HK-2 (cell line): ENCODE data around the gene RP2.

Experiments used
- DNase-seq: peaks from one replicate; pipeline ENCODE4 v3.0.0-alpha.2; 2018; ENCODE audit not compliant: unreplicated experiment

The RP2 gene

GRCh38 chrX:46841346-46841745, 4.5 kb downstream of the RP2 start:
- DNase-seq: no peak

GRCh38 chrX:46844913-46845312, 8.1 kb downstream of the RP2 start:
- DNase-seq: no peak

GRCh38 chrX:46849933-46850332, 13.1 kb downstream of the RP2 start:
- no peak for DNase-seq

- DNase-seq: no peak
Measured at GRCh38 chrX:46850771-46851170, 13.9 kb downstream of the RP2 start.

- DNase-seq: no peak
Measured at GRCh38 chrX:46856483-46856882, 19.6 kb downstream of the RP2 start.

- no peak for DNase-seq
Measured at GRCh38 chrX:46860557-46860956, 23.7 kb downstream of the RP2 start.

- DNase-seq: no peak
Measured at GRCh38 chrX:46863072-46863471, 26.2 kb downstream of the RP2 start.

- DNase-seq: no peak
Measured at GRCh38 chrX:46864606-46865005, 27.8 kb downstream of the RP2 start.

GRCh38 chrX:46865281-46865680, 28.4 kb downstream of the RP2 start:
- no peak for DNase-seq

- DNase-seq: no peak
Measured at GRCh38 chrX:46866726-46867125, 29.9 kb downstream of the RP2 start.

GRCh38 chrX:46873746-46874145, 36.9 kb downstream of the RP2 start:
- DNase-seq: no peak

GRCh38 chrX:46876901-46877300, 40.1 kb downstream of the RP2 start:
- DNase-seq: no peak

GRCh38 chrX:46882266-46882665, 45.4 kb downstream of the RP2 start:
- DNase-seq: no peak

- DNase-seq: no peak
Measured at GRCh38 chrX:46884799-46885198, 48.0 kb downstream of the RP2 start.

GRCh38 chrX:46898207-46898606, 61.4 kb downstream of the RP2 start:
- DNase-seq: no peak

- peak; percentile 74 for DNase-seq
Measured at GRCh38 chrX:46903458-46904242, 66.8 kb downstream of the RP2 start.

GRCh38 chrX:46904626-46905025, 67.8 kb downstream of the RP2 start:
- DNase-seq: no peak

GRCh38 chrX:46910415-46910814, 73.6 kb downstream of the RP2 start:
- DNase-seq: no peak

- DNase-seq: peak; percentile 72
Measured at GRCh38 chrX:46912098-46912602, 75.3 kb downstream of the RP2 start, which contains the start of gene JADE3. Gene JADE3 (plus strand): TSS chrX:46912421. CDS start chrX:46984895, 72,474 bp downstream.

- peak; percentile 57 for DNase-seq
Measured at GRCh38 chrX:46912603-46913491, 76.0 kb downstream of the RP2 start.

- DNase-seq: peak; percentile 22
Measured at GRCh38 chrX:46913667-46914066, 76.8 kb downstream of the RP2 start.

GRCh38 chrX:46916273-46916672, 79.4 kb downstream of the RP2 start:
- no peak for DNase-seq

GRCh38 chrX:46917622-46918021, 80.8 kb downstream of the RP2 start:
- DNase-seq: no peak
